PFSK-1 (cell line): ENCODE data around the gene PAWR.

Experiments used
- FOXP2 ChIP-seq: optimal IDR thresholded peaks from 2 replicates; pipeline ENCODE3; 2011; ENCODE audit warnings: borderline replicate concordance, control low read depth, inconsistent platforms; ENCODE audit not compliant: insufficient read depth; ENCODE audit errors: extremely low read length, extremely low read depth
- POLR2AphosphoS5 ChIP-seq: IDR thresholded peaks from 2 replicates; pipeline ENCODE4 v1.6.1; 2012; ENCODE audit warnings: low read depth, mild to moderate bottlenecking, control low read depth, low read length, moderate library complexity
- SIN3A ChIP-seq: IDR thresholded peaks from 2 replicates; pipeline ENCODE4 v1.6.1; 2012; ENCODE audit warnings: mild to moderate bottlenecking, low read length, moderate library complexity, borderline replicate concordance; ENCODE audit not compliant: insufficient read depth
- TAF1 ChIP-seq: IDR thresholded peaks from 2 replicates; pipeline ENCODE4 v1.6.1; 2012; ENCODE audit warnings: low read length, control low read depth, borderline replicate concordance; ENCODE audit not compliant: insufficient read depth
- TF ChIP-seq, protein P1 (sequence below), 2 experiments: IDR thresholded peaks; 2 replicates each; pipeline versions ENCODE4 v1.6.1 to v1.8.0; 2011 to 2012; ENCODE audit warnings: low read depth in 2 of 2, low read length in 2 of 2, control low read depth in 1 of 2, inconsistent platforms in 1 of 2, mild to moderate bottlenecking in 1 of 2, moderate library complexity in 1 of 2; ENCODE audit not compliant: insufficient read depth in 1 of 2

Gene PAWR

DNA sequence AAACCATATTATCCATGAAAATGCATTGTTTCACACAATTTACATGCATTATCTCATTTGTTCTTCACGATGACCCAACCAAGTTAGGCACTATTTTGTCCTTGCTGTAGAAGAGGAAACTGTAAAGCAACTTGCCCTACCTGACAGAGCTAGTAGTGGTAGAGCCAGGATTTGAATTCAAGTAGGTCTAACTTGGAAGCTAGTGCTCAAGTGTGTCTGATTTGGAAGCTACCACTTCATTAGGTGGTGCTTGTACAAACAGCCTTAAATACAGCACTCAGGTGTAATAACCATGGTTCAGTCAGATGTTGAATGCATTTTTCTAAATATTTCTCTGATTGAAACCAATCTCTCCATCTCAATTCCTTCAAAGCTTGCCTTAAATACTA, 123.6 kb downstream of the PAWR start:
- TF ChIP-seq, protein P1, sequence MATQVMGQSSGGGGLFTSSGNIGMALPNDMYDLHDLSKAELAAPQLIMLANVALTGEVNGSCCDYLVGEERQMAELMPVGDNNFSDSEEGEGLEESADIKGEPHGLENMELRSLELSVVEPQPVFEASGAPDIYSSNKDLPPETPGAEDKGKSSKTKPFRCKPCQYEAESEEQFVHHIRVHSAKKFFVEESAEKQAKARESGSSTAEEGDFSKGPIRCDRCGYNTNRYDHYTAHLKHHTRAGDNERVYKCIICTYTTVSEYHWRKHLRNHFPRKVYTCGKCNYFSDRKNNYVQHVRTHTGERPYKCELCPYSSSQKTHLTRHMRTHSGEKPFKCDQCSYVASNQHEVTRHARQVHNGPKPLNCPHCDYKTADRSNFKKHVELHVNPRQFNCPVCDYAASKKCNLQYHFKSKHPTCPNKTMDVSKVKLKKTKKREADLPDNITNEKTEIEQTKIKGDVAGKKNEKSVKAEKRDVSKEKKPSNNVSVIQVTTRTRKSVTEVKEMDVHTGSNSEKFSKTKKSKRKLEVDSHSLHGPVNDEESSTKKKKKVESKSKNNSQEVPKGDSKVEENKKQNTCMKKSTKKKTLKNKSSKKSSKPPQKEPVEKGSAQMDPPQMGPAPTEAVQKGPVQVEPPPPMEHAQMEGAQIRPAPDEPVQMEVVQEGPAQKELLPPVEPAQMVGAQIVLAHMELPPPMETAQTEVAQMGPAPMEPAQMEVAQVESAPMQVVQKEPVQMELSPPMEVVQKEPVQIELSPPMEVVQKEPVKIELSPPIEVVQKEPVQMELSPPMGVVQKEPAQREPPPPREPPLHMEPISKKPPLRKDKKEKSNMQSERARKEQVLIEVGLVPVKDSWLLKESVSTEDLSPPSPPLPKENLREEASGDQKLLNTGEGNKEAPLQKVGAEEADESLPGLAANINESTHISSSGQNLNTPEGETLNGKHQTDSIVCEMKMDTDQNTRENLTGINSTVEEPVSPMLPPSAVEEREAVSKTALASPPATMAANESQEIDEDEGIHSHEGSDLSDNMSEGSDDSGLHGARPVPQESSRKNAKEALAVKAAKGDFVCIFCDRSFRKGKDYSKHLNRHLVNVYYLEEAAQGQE (IDR thresholded peaks at IDR 0.05; ENCODE audit: insufficient read depth in 1 of 2, low read depth in 2 of 2, low read length in 2 of 2): no peak
- TF ChIP-seq POLR2AphosphoS5 (no peak), FOXP2 (no peak), SIN3A (no peak), TAF1 (no peak)

- TF ChIP-seq FOXP2 (no peak), TAF1 (no peak), POLR2AphosphoS5 (no peak), SIN3A (no peak)
- TF ChIP-seq, protein P1 (IDR thresholded peaks at IDR 0.05; ENCODE audit: insufficient read depth in 1 of 2, low read depth in 2 of 2, low read length in 2 of 2): no peak
Observed at GRCh38 chr12:79566452-79567174, 124.2 kb downstream of the PAWR start.

GRCh38 chr12:79563021-79563740, 127.6 kb downstream of the PAWR start:
- TF ChIP-seq SIN3A (no peak), FOXP2 (no peak), POLR2AphosphoS5 (no peak), TAF1 (no peak)
- TF ChIP-seq, protein P1 (IDR thresholded peaks at IDR 0.05; ENCODE audit: insufficient read depth in 1 of 2, low read depth in 2 of 2, low read length in 2 of 2): no peak

DNA sequence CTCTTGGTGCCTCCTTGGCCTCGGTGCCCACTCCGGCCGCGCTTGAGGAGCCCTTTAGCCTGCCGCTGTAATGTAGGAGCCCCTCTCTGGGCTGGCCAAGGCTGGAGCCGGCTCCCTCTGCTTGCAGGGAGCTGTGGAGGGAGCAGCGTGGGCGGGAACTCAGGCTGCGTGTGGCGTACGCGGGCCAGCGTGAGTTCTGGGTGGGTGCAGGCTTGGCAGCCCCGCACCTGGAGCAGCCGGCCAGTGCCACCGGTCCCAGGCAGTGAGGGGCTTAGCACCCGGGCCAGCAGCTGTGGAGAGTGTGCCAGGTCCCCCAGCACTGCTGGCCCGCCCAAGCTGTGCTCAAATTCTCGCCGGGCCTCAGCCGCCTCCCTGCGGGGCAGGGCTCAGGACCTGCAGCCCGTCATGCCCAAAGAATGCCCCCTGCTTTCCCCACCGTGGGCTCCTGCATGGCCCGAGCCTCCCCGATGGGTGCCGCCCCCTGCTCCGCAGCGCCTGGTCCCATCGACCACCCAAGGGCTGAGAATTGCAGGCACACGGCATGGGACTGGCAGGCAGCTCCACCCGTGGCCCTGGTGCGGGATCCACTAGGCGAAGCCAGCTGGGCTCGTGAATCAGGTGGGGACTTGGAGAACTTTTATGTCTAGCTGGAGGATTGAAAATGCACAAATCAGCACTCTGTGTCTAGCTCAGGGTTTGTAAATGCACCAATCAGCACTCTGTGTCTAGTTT, 129.2 kb downstream of the PAWR start:
- TF ChIP-seq TAF1 (no peak), FOXP2 (no peak), SIN3A (no peak), POLR2AphosphoS5 (no peak)
- TF ChIP-seq, protein P1 (IDR thresholded peaks at IDR 0.05; ENCODE audit: insufficient read depth in 1 of 2, low read depth in 2 of 2, low read length in 2 of 2): no peak
